NCI-H1417 treated with DMSO at 0.1 percent for 48 hours (cell line): ENCODE results near the gene ENOX2.

Experiments used
- DNase-seq: peaks from one replicate; lab custom pipeline; 2025; lab: John Stamatoyannopoulos, UW

The ENOX2 gene

GRCh38 chrX:130623518-130623917 lies 279.5 kb downstream of the ENOX2 start:
- no peak for DNase-seq

- no peak for DNase-seq
Observed at GRCh38 chrX:130615941-130616340, 287.1 kb downstream of the ENOX2 start.

- no peak for DNase-seq
Observed at GRCh38 chrX:130607431-130607830, 295.6 kb downstream of the ENOX2 start.

- DNase-seq, result no peak
Observed at GRCh38 chrX:130606425-130606824, 296.6 kb downstream of the ENOX2 start.

- no peak for DNase-seq
Observed at GRCh38 chrX:130604882-130605281, 298.1 kb downstream of the ENOX2 start.

- peak; percentile 11 for DNase-seq
Observed at GRCh38 chrX:130594453-130594916, 308.5 kb downstream of the ENOX2 start.

GRCh38 chrX:130593911-130594310 lies 309.1 kb downstream of the ENOX2 start:
- DNase-seq, result no peak

- no peak for DNase-seq
Observed at GRCh38 chrX:130592204-130592603, 310.8 kb downstream of the ENOX2 start.

- no peak for DNase-seq
Observed at GRCh38 chrX:130578906-130579305, 324.1 kb downstream of the ENOX2 start.

GRCh38 chrX:130577431-130577830 lies 325.6 kb downstream of the ENOX2 start:
- no peak for DNase-seq

GRCh38 chrX:130575831-130576389 lies 327.1 kb downstream of the ENOX2 start:
- no peak for DNase-seq
